HT1080 (cell line): ENCODE data around the gene ALOX15B. TPM values are rescaled to one million over a fixed set of nuclear protein-coding genes. Genes with fewer than 3 reads are reported as not detected.
"Not testable (repeated sequence)": the region's sequence is repeated elsewhere in the genome, so short reads cannot be mapped to it uniquely, and the experiment has no call there.

Experiments used
- DNase-seq: peaks from one replicate; pipeline ENCODE4 v3.0.0-alpha.2; 2015; ENCODE audit warnings: low read depth
- total RNA-seq: library from RNA; depleted of rRNA; stranded (reverse); fragments of >200 nt; shearing (Covaris generic); gene quantifications from 2 replicates; pipeline ENCODE4 v1.2.3, GENCODE V29; 2014

ALOX15B gene
- total RNA-seq, 1 experiment from 2014 or later = not detected

- no peak for DNase-seq
Measured at GRCh38 chr17:8013731-8014557, 24.9 kb upstream of the ALOX15B start.

GRCh38 chr17:8014558-8014850 lies 24.4 kb upstream of the ALOX15B start:
- DNase-seq = no peak

GRCh38 chr17:8015236-8015956 lies 23.5 kb upstream of the ALOX15B start:
- DNase-seq = no peak

GRCh38 chr17:8015957-8016631 lies 22.8 kb upstream of the ALOX15B start:
- DNase-seq = no peak

GRCh38 chr17:8016632-8017424 lies 22.0 kb upstream of the ALOX15B start:
- DNase-seq = no peak

- DNase-seq = no peak
Measured at GRCh38 chr17:8018436-8018835, 20.4 kb upstream of the ALOX15B start.

- no peak for DNase-seq
Measured at GRCh38 chr17:8019166-8019565, 19.7 kb upstream of the ALOX15B start.

- DNase-seq = peak; percentile 51
Measured at GRCh38 chr17:8019665-8020650, 18.9 kb upstream of the ALOX15B start.

- DNase-seq = no peak
Measured at GRCh38 chr17:8020776-8021564, 17.9 kb upstream of the ALOX15B start.

GRCh38 chr17:8021565-8022359 lies 17.1 kb upstream of the ALOX15B start:
- DNase-seq = no peak

GRCh38 chr17:8022360-8023003 lies 16.4 kb upstream of the ALOX15B start:
- DNase-seq = no peak

GRCh38 chr17:8024161-8024560 lies 14.7 kb upstream of the ALOX15B start:
- DNase-seq = not testable (repeated sequence)

- DNase-seq = no peak
Measured at GRCh38 chr17:8025176-8025911, 13.5 kb upstream of the ALOX15B start.

GRCh38 chr17:8029121-8029520 lies 9.7 kb upstream of the ALOX15B start:
- no peak for DNase-seq

GRCh38 chr17:8031261-8031661 lies 7.6 kb upstream of the ALOX15B start:
- DNase-seq = no peak

- no peak for DNase-seq
Measured at GRCh38 chr17:8031950-8032349, 6.9 kb upstream of the ALOX15B start.

- no peak for DNase-seq
Measured at GRCh38 chr17:8032442-8032841, 6.4 kb upstream of the ALOX15B start.
